Lower leg skin (tissue), 4 donors: ENCODE measurements around the gene SPPL2B. TPM values are rescaled to one million over a fixed set of nuclear protein-coding genes. Genes with fewer than 3 reads are reported as not detected.
A peak's percentile ranks its signal among the peaks of the same experiment; 100 is the strongest.
"Not testable (repeated sequence)": the region's sequence is repeated elsewhere in the genome, so short reads cannot be mapped to it uniquely, and the experiment has no call there.

ENCODE experiments used
- DNase-seq, 2 donors: peaks; one replicate each; pipeline ENCODE4 v3.0.0-alpha.2; 2019; ENCODE audit warnings: low spot score in 2 of 2
- H3K4me3 ChIP-seq: fragments of 200-600 bp; sonication (generic); 2 replicates; pipeline ENCODE4 v1.5.1; 2017; ENCODE audit warnings: mild to moderate bottlenecking, low read depth; ENCODE audit not compliant: poor library complexity, severe bottlenecking
- POLR2A ChIP-seq, 2 donors: fragments of 450-650 bp; IDR thresholded peaks; one replicate each; pipeline ENCODE4 v1.6.1; 2016 to 2017; ENCODE audit warnings: antibody characterized with exemption in 2 of 2, mild to moderate bottlenecking in 1 of 2, moderate library complexity in 1 of 2
- WGBS, 2 donors: methylation state at CpG; one replicate each; pipeline ENCODE4 v1.1.5; 2018; 5-methylcytosine and 5-hydroxymethylcytosine counted together
- intact Hi-C: fragments of 100-400 bp; cut with DNase I; formaldehyde crosslinking; loops from one replicate; pipeline ENCODE4 v1.15.0; 2023; ENCODE audit warnings: low total_unique reads
- total RNA-seq, 4 donors: library from RNA; depleted of rRNA; stranded (reverse); fragments of >200 nt; gene quantifications; one replicate each; pipeline ENCODE4 v1.1.0, GENCODE V29; 2016
- TF ChIP-seq, protein P1 (sequence below), 3 donors: fragments of 450-650 bp; IDR thresholded peaks; one replicate each; pipeline ENCODE4 v1.5.1; 2016; ENCODE audit warnings: antibody characterized with exemption in 3 of 3, mild to moderate bottlenecking in 3 of 3, moderate library complexity in 2 of 3

SPPL2B gene, protein sequence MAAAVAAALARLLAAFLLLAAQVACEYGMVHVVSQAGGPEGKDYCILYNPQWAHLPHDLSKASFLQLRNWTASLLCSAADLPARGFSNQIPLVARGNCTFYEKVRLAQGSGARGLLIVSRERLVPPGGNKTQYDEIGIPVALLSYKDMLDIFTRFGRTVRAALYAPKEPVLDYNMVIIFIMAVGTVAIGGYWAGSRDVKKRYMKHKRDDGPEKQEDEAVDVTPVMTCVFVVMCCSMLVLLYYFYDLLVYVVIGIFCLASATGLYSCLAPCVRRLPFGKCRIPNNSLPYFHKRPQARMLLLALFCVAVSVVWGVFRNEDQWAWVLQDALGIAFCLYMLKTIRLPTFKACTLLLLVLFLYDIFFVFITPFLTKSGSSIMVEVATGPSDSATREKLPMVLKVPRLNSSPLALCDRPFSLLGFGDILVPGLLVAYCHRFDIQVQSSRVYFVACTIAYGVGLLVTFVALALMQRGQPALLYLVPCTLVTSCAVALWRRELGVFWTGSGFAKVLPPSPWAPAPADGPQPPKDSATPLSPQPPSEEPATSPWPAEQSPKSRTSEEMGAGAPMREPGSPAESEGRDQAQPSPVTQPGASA
- 10 to 100 TPM; 36.1 to 84.7 (median 51.0) TPM for total RNA-seq

DNA sequence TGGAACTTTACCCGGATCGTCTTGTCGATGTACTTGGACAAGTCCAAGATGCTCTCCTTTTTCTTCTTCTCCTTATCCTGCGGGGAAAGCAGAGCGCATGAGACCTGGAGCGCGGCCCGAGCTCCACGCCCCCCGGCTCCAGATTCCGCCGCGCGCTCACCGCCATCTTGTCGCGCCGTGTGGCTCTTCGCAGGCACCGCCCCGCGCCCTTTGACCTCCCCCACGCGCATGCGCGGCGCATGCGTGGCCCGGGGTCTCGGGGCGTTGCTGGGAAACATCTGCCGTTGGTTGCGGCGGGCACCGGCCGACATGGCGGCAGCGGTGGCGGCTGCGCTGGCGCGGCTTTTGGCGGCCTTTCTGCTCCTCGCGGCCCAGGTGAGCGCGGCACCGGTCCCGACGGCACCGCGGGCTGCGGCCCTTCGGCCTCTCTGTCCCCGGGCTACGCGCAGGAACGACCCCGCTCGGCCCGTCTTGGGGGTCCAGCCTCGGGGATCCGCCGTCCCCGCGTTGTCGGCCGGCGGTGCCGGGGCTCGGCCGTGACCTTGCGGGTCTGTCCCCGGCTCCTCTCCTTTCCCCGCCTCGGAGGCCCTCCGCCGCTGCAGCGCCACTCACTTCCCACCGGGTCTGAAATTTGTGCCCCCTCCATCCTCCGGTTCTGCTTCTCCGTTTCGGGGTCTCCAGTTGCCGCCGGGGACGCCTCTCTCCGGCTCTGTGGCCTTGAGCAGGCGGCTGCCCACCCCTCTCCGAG lies at the start of gene SPPL2B, which contains the start of gene LSM7:
Gene SPPL2B (plus strand): TSS at position 284 of the 748 bp plus-strand sequence. CDS start 26 bp downstream, at position 310.
Gene LSM7 (minus strand): TSS at position 186 of the 748 bp plus-strand sequence. CDS start 20 bp downstream, at position 166.
- DNase-seq, result peak; percentile 83 to 98
- TF ChIP-seq, protein P1, sequence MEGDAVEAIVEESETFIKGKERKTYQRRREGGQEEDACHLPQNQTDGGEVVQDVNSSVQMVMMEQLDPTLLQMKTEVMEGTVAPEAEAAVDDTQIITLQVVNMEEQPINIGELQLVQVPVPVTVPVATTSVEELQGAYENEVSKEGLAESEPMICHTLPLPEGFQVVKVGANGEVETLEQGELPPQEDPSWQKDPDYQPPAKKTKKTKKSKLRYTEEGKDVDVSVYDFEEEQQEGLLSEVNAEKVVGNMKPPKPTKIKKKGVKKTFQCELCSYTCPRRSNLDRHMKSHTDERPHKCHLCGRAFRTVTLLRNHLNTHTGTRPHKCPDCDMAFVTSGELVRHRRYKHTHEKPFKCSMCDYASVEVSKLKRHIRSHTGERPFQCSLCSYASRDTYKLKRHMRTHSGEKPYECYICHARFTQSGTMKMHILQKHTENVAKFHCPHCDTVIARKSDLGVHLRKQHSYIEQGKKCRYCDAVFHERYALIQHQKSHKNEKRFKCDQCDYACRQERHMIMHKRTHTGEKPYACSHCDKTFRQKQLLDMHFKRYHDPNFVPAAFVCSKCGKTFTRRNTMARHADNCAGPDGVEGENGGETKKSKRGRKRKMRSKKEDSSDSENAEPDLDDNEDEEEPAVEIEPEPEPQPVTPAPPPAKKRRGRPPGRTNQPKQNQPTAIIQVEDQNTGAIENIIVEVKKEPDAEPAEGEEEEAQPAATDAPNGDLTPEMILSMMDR (IDR thresholded peaks at IDR 0.05), result no peak
- no peak for TF ChIP-seq POLR2A (IDR thresholded peaks at IDR 0.05)
- intact Hi-C loops, result no loop called here
- peak within 1 kb of the TSS; percentile 76 for H3K4me3 ChIP-seq
- WGBS, 2 donors, result 0% methylated on average over 43 to 89 of the region's 89 CpGs

DNA sequence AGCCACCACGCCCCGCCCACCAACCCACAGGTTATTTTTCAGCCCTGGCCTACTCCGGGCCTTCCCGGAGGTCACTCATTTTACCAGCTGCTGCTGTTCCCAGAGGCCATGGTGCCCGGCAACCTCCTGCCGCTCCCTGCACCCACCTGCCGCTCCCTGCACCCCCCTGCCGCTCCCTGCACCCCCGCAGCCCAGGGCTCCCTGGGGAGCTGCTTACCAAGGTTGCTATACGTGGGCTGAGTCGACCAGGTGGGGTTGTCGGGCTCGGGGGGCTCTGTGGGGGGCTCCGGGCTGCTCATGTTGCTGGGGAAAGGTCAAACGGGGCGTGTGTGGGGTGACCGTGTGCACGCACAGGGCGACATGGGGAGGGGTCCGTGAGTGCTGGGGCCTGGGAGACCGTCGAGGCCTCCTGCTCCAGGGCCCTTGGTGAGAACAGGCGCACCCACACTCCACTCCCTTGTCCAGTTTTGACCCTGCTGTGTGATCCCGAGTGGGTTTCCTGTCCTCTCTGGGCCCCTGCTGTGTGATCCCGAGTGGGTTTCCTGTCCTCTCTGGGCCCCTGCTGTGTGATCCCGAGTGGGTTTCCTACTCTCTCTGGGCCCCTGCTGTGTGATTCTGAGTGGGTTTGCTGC lies 47.7 kb upstream of the SPPL2B start:
- TF ChIP-seq POLR2A (IDR thresholded peaks at IDR 0.05), result no peak
- TF ChIP-seq, protein P1 (IDR thresholded peaks at IDR 0.05), result no peak
- DNase-seq, result no peak

GRCh38 chr19:2281265-2282061 lies 47.0 kb upstream of the SPPL2B start:
- WGBS, 2 donors, result 27 to 45% methylated on average over 4 to 15 of the region's 16 CpGs
- H3K4me3 ChIP-seq, DNase-seq, intact Hi-C loops: not testable (repeated sequence)

More for the DNA sequence above, 47.7 kb upstream of the SPPL2B start:
- no peak overlapping the region for H3K4me3 ChIP-seq
- intact Hi-C loops, result no loop called here
- WGBS, 2 donors, result 83 to 89% methylated on average over 24 to 26 of the region's 26 CpGs

- DNase-seq, result peak; percentile 66 to 96
- TF ChIP-seq POLR2A (IDR thresholded peaks at IDR 0.05), result no peak
- TF ChIP-seq, protein P1 (IDR thresholded peaks at IDR 0.05), result no peak
- intact Hi-C loops, result no loop called here
- 35 to 40% methylated on average over 25 of the region's 41 CpGs for WGBS, 2 donors
- no peak within 1 kb of the TSS for H3K4me3 ChIP-seq
These were observed 46.2 kb upstream of the SPPL2B start, which contains the start of gene PEAK3 for GRCh38 chr19:2282062-2282861. Gene PEAK3, minus strand, starts transcription at chr19:2282175. Its CDS starts 1,244 bp downstream, at chr19:2280931.

DNA sequence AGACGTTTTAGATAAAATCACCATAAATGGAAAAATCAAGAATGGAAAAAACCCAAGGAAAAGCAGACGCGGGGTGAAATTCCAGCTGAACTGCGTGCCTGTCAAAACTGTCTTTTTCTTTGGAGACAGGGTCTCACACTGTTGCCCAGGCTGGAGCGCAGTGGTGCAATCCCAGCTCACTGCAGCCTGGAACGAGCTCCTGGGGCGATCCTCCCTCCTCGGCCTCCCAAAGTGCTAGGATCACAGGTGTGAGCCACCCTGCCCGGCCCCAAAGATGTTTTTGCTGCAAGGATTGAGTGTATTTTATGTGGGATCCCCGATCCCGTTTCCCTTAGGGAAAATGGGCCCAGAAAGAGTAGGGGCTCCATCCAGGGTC lies 45.6 kb upstream of the SPPL2B start:
- 80 to 84% methylated on average over 11 of the region's 11 CpGs for WGBS, 2 donors

More for the DNA sequence above, 45.6 kb upstream of the SPPL2B start:
- DNase-seq, result no peak
- intact Hi-C loops, result no loop called here
- H3K4me3 ChIP-seq, result no peak overlapping the region
- TF ChIP-seq POLR2A (IDR thresholded peaks at IDR 0.05), result no peak
- TF ChIP-seq, protein P1 (IDR thresholded peaks at IDR 0.05), result no peak
